Measurements from ENCODE around the gene SVOPL.

Gene SVOPL

GRCh38 chr7:138607216-138608126 is 93.7 kb downstream of the SVOPL start:
- no peak for DNase-seq (ENCODE audit: low spot score)

- no peak for DNase-seq (ENCODE audit: low spot score)
Measured at GRCh38 chr7:138606236-138606635, 94.9 kb downstream of the SVOPL start.

- no peak for DNase-seq (ENCODE audit: low spot score)
Measured at GRCh38 chr7:138603549-138604318, 97.4 kb downstream of the SVOPL start.

GRCh38 chr7:138602451-138602850 is 98.7 kb downstream of the SVOPL start:
- no peak for DNase-seq (ENCODE audit: low spot score)

- no peak for DNase-seq (ENCODE audit: low spot score)
Measured at GRCh38 chr7:138595454-138595853, 105.7 kb downstream of the SVOPL start.

GRCh38 chr7:138590154-138590553 is 111.0 kb downstream of the SVOPL start:
- DNase-seq (ENCODE audit: low spot score): no peak

- no peak for DNase-seq (ENCODE audit: low spot score)
Measured at GRCh38 chr7:138588986-138589385, 112.2 kb downstream of the SVOPL start.

- no peak for DNase-seq (ENCODE audit: low spot score)
Measured at GRCh38 chr7:138587485-138587884, 113.7 kb downstream of the SVOPL start.

- no peak for DNase-seq (ENCODE audit: low spot score)
Measured at GRCh38 chr7:138585283-138585993, 115.7 kb downstream of the SVOPL start.

GRCh38 chr7:138584696-138585095 is 116.5 kb downstream of the SVOPL start:
- no peak for DNase-seq (ENCODE audit: low spot score)

- DNase-seq (ENCODE audit: low spot score): no peak
Measured at GRCh38 chr7:138584283-138584682, 116.9 kb downstream of the SVOPL start.

- no peak for DNase-seq (ENCODE audit: low spot score)
Measured at GRCh38 chr7:138581065-138581464, 120.1 kb downstream of the SVOPL start.

GRCh38 chr7:138579671-138580070 is 121.5 kb downstream of the SVOPL start:
- no peak for DNase-seq (ENCODE audit: low spot score)

- DNase-seq (ENCODE audit: low spot score): no peak
Measured at GRCh38 chr7:138579136-138579535, 122.0 kb downstream of the SVOPL start.

GRCh38 chr7:138575897-138576428 is 125.2 kb downstream of the SVOPL start:
- no peak for DNase-seq (ENCODE audit: low spot score)

- DNase-seq (ENCODE audit: low spot score): no peak
Measured at GRCh38 chr7:138573741-138574140, 127.4 kb downstream of the SVOPL start.

- DNase-seq (ENCODE audit: low spot score): no peak
Measured at GRCh38 chr7:138570715-138571114, 130.4 kb downstream of the SVOPL start.

GRCh38 chr7:138569418-138569817 is 131.7 kb downstream of the SVOPL start:
- no peak for DNase-seq (ENCODE audit: low spot score)

GRCh38 chr7:138568655-138569054 is 132.5 kb downstream of the SVOPL start:
- no peak for DNase-seq (ENCODE audit: low spot score)

- DNase-seq (ENCODE audit: low spot score): no peak
Measured at GRCh38 chr7:138565451-138566114, 135.6 kb downstream of the SVOPL start.

GRCh38 chr7:138565071-138565450 is 136.1 kb downstream of the SVOPL start:
- DNase-seq (ENCODE audit: low spot score): no peak

GRCh38 chr7:138564365-138564764 is 136.8 kb downstream of the SVOPL start:
- no peak for DNase-seq (ENCODE audit: low spot score)
